GM23338 (cell line): ENCODE data around the gene SDHA. TPM values are rescaled to one million over a fixed set of nuclear protein-coding genes. Genes with fewer than 3 reads are reported as not detected.

Experiments
- ATAC-seq: fragments of 200-7000 bp; cut with Tn5 transposase; 3 replicates; pipeline ENCODE4 v1.9.1; 2020
- DNase-seq: peaks from one replicate; pipeline ENCODE4 v3.0.0-alpha.2; 2015; ENCODE audit warnings: low spot score
- H2AFZ ChIP-seq: fragments of 200-600 bp; sonication (generic); 2 replicates; pipeline ENCODE4 v1.8.0; 2016; ENCODE audit warnings: antibody characterized with exemption, mild to moderate bottlenecking, moderate library complexity
- H3F3A ChIP-seq: fragments of 200-600 bp; sonication (generic); replicated peaks from 2 replicates; pipeline ENCODE4 v1.8.0; 2017; ENCODE audit warnings: antibody characterized with exemption, mixed run types, low read depth
- H3K27ac ChIP-seq: fragments of 200-600 bp; sonication (generic); 2 replicates; pipeline ENCODE4 v1.6.1; 2016; ENCODE audit warnings: low read depth
- H3K27me3 ChIP-seq: fragments of 200-600 bp; sonication (generic); 2 replicates; pipeline ENCODE4 v1.8.0; 2016; ENCODE audit warnings: mild to moderate bottlenecking, mixed run types, moderate library complexity; ENCODE audit not compliant: insufficient read depth
- H3K36me3 ChIP-seq: fragments of 200-600 bp; sonication (generic); 2 replicates; pipeline ENCODE4 v1.8.0; 2016; ENCODE audit warnings: mild to moderate bottlenecking; ENCODE audit not compliant: insufficient read depth
- H3K4me1 ChIP-seq: fragments of 200-600 bp; sonication (generic); 2 replicates; pipeline ENCODE4 v1.8.0; 2016; ENCODE audit warnings: mild to moderate bottlenecking, moderate library complexity; ENCODE audit not compliant: insufficient read depth
- H3K4me2 ChIP-seq: fragments of 200-600 bp; sonication (generic); 2 replicates; pipeline ENCODE4 v1.7.1; 2017; ENCODE audit warnings: mixed run types
- H3K4me3 ChIP-seq: fragments of 200-600 bp; sonication (generic); 2 replicates; pipeline ENCODE4 v1.6.1; 2016; ENCODE audit warnings: mixed run types
- H3K79me2 ChIP-seq: fragments of 200-600 bp; sonication (generic); replicated peaks from 2 replicates; pipeline ENCODE4 v1.8.0; 2017; ENCODE audit warnings: mild to moderate bottlenecking; ENCODE audit not compliant: insufficient read depth
- H3K9me2 ChIP-seq: fragments of 200-600 bp; sonication (generic); 2 replicates; pipeline ENCODE4 v1.8.0; 2017; ENCODE audit not compliant: insufficient read depth
- H4K20me1 ChIP-seq: fragments of 200-600 bp; sonication (generic); replicated peaks from 2 replicates; pipeline ENCODE4 v1.8.0; 2017; ENCODE audit warnings: mild to moderate bottlenecking; ENCODE audit not compliant: insufficient read depth
- H3K27ac Mint-ChIP-seq: 2 replicates; pipeline ENCODE4 v1.8.0; 2020; ENCODE audit warnings: inconsistent platforms, mild to moderate bottlenecking, moderate library complexity, mixed read lengths
- H3K27me3 Mint-ChIP-seq: 3 replicates; pipeline ENCODE4 v1.8.0; 2022; ENCODE audit warnings: low read depth, mild to moderate bottlenecking, moderate library complexity, mixed read lengths, inconsistent platforms; ENCODE audit not compliant: insufficient read depth, poor library complexity
- H3K36me3 Mint-ChIP-seq: 3 replicates; pipeline ENCODE4 v1.8.0; 2021; ENCODE audit warnings: low read depth, mild to moderate bottlenecking, inconsistent platforms, moderate library complexity, mixed read lengths
- H3K4me1 Mint-ChIP-seq: 3 replicates; pipeline ENCODE4 v1.8.0; 2020; ENCODE audit warnings: mild to moderate bottlenecking, inconsistent platforms, mixed read lengths
- H3K4me3 Mint-ChIP-seq: 3 replicates; pipeline ENCODE4 v1.8.0; 2021; ENCODE audit warnings: moderate library complexity, mild to moderate bottlenecking, inconsistent platforms, mixed read lengths
- H3K9me3 Mint-ChIP-seq: 3 replicates; pipeline ENCODE4 v1.8.0; 2020; ENCODE audit warnings: moderate library complexity, mild to moderate bottlenecking, inconsistent platforms, mixed read lengths
- NANOG ChIP-seq: IDR thresholded peaks from 2 replicates; pipeline ENCODE4 v1.6.1; 2016; ENCODE audit warnings: antibody characterized with exemption, borderline replicate concordance
- POLR2AphosphoS5 ChIP-seq: IDR thresholded peaks from 2 replicates; pipeline ENCODE4 v1.6.1; 2016; ENCODE audit warnings: antibody characterized with exemption, low read depth
- ZNF114 ChIP-seq: fragments of 250-450 bp; sonication (Bioruptor Pico); IDR thresholded peaks from 2 replicates; pipeline ENCODE4 v1.5.0; 2020; ENCODE audit warnings: mild to moderate bottlenecking, moderate library complexity
- polyA plus RNA-seq: library from polyadenylated mRNA; unstranded; fragments of >200 nt; fragmentation: Nextera tagmentation; extraction: Ambion mirVana; gene quantifications from 2 replicates; pipeline ENCODE4 v1.2.1, GENCODE V29; 2016
- total RNA-seq: library from RNA; depleted of rRNA; stranded (reverse); fragments of >200 nt; shearing (Covaris generic); gene quantifications from 2 replicates; pipeline ENCODE4 v1.2.3, GENCODE V29; 2014; rRNA removed
- TF ChIP-seq, protein P1 (sequence below): IDR thresholded peaks from one replicate; pipeline ENCODE4 v1.6.1; 2018; ENCODE audit warnings: antibody characterized with exemption; ENCODE audit not compliant: unreplicated experiment
- TF ChIP-seq, protein P2 (sequence below): fragments of 250-450 bp; sonication (Bioruptor Pico); IDR thresholded peaks from 2 replicates; pipeline ENCODE4 v1.5.0; 2020; ENCODE audit warnings: mild to moderate bottlenecking, moderate library complexity
- TF ChIP-seq, protein P3 (sequence below): IDR thresholded peaks from 2 replicates; pipeline ENCODE4 v1.6.1; 2016; ENCODE audit warnings: antibody characterized with exemption

Gene SDHA
- total and polyA plus RNA-seq, 2 experiments from 2014 or later: 62.2 to 70.6 TPM

DNA sequence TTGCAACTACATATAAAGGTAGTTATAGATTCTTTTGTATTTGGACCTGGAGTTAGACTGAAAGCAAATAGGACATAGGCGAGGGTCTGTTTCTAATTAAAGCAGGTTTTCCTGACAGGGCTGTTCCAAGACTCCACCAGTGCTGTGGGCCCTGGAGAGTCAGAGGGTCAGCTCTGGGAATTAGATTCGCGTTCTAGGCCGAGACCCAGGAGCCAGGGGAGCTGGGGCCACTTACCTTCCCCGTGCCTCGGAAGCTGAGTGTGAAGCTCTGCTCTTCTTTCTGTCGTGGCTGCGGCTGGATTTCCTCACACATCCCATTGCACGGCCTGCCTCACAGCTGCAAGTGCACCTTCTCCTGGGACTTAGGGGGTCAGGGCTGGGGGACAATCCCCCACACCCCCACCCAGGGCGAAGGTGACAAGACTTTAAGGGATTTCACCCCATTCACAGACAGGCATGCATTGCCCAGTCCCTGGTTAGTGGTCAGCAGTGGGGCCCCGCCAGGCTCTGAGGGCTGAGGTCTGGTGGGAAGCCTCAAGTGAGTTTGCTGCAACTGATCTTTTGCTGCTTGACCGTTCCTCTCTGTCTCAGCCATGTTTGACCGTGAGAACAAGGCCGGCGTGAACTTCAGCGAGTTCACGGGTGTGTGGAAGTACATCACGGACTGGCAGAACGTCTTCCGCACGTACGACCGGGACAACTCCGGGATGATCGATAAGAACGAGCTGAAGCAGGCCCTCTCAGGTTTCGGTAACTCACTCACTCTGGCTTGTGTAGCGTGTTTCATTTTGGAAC, 88.1 kb downstream of the SDHA start:
- Mint-ChIP-seq H3K4me1 (peaks cover 35% of the 10 kb centered on the region), H3K27me3 (peaks cover 4% of the 10 kb centered on the region), H3K9me3 (no peaks in the 10 kb centered on the region; the same call in 2 of the 3 replicates), H3K36me3 (peaks cover 13% of the 10 kb centered on the region), H3K4me3 (no peak overlapping the region), H3K27ac (no peak overlapping the region)
- Histone ChIP-seq H3K27me3 (no peaks in the 10 kb centered on the region), H3K79me2 (peaks cover 4% of the 10 kb centered on the region), H3K4me1 (no peaks in the 10 kb centered on the region), H3K9me2 (no peaks in the 10 kb centered on the region), H3K4me3 (no peak overlapping the region), H3K4me2 (no peak overlapping the region), H3K27ac (peak overlapping the region; percentile 19), H2AFZ (no peak overlapping the region), H4K20me1 (peaks cover 6% of the 10 kb centered on the region; the same call in 1 of the 2 replicates), H3F3A (no peaks in the 10 kb centered on the region), H3K36me3 (no peaks in the 10 kb centered on the region)
- no peak for DNase-seq
- TF ChIP-seq, protein P1, sequence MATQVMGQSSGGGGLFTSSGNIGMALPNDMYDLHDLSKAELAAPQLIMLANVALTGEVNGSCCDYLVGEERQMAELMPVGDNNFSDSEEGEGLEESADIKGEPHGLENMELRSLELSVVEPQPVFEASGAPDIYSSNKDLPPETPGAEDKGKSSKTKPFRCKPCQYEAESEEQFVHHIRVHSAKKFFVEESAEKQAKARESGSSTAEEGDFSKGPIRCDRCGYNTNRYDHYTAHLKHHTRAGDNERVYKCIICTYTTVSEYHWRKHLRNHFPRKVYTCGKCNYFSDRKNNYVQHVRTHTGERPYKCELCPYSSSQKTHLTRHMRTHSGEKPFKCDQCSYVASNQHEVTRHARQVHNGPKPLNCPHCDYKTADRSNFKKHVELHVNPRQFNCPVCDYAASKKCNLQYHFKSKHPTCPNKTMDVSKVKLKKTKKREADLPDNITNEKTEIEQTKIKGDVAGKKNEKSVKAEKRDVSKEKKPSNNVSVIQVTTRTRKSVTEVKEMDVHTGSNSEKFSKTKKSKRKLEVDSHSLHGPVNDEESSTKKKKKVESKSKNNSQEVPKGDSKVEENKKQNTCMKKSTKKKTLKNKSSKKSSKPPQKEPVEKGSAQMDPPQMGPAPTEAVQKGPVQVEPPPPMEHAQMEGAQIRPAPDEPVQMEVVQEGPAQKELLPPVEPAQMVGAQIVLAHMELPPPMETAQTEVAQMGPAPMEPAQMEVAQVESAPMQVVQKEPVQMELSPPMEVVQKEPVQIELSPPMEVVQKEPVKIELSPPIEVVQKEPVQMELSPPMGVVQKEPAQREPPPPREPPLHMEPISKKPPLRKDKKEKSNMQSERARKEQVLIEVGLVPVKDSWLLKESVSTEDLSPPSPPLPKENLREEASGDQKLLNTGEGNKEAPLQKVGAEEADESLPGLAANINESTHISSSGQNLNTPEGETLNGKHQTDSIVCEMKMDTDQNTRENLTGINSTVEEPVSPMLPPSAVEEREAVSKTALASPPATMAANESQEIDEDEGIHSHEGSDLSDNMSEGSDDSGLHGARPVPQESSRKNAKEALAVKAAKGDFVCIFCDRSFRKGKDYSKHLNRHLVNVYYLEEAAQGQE: no peak
- TF ChIP-seq NANOG: no peak
- TF ChIP-seq, protein P2, sequence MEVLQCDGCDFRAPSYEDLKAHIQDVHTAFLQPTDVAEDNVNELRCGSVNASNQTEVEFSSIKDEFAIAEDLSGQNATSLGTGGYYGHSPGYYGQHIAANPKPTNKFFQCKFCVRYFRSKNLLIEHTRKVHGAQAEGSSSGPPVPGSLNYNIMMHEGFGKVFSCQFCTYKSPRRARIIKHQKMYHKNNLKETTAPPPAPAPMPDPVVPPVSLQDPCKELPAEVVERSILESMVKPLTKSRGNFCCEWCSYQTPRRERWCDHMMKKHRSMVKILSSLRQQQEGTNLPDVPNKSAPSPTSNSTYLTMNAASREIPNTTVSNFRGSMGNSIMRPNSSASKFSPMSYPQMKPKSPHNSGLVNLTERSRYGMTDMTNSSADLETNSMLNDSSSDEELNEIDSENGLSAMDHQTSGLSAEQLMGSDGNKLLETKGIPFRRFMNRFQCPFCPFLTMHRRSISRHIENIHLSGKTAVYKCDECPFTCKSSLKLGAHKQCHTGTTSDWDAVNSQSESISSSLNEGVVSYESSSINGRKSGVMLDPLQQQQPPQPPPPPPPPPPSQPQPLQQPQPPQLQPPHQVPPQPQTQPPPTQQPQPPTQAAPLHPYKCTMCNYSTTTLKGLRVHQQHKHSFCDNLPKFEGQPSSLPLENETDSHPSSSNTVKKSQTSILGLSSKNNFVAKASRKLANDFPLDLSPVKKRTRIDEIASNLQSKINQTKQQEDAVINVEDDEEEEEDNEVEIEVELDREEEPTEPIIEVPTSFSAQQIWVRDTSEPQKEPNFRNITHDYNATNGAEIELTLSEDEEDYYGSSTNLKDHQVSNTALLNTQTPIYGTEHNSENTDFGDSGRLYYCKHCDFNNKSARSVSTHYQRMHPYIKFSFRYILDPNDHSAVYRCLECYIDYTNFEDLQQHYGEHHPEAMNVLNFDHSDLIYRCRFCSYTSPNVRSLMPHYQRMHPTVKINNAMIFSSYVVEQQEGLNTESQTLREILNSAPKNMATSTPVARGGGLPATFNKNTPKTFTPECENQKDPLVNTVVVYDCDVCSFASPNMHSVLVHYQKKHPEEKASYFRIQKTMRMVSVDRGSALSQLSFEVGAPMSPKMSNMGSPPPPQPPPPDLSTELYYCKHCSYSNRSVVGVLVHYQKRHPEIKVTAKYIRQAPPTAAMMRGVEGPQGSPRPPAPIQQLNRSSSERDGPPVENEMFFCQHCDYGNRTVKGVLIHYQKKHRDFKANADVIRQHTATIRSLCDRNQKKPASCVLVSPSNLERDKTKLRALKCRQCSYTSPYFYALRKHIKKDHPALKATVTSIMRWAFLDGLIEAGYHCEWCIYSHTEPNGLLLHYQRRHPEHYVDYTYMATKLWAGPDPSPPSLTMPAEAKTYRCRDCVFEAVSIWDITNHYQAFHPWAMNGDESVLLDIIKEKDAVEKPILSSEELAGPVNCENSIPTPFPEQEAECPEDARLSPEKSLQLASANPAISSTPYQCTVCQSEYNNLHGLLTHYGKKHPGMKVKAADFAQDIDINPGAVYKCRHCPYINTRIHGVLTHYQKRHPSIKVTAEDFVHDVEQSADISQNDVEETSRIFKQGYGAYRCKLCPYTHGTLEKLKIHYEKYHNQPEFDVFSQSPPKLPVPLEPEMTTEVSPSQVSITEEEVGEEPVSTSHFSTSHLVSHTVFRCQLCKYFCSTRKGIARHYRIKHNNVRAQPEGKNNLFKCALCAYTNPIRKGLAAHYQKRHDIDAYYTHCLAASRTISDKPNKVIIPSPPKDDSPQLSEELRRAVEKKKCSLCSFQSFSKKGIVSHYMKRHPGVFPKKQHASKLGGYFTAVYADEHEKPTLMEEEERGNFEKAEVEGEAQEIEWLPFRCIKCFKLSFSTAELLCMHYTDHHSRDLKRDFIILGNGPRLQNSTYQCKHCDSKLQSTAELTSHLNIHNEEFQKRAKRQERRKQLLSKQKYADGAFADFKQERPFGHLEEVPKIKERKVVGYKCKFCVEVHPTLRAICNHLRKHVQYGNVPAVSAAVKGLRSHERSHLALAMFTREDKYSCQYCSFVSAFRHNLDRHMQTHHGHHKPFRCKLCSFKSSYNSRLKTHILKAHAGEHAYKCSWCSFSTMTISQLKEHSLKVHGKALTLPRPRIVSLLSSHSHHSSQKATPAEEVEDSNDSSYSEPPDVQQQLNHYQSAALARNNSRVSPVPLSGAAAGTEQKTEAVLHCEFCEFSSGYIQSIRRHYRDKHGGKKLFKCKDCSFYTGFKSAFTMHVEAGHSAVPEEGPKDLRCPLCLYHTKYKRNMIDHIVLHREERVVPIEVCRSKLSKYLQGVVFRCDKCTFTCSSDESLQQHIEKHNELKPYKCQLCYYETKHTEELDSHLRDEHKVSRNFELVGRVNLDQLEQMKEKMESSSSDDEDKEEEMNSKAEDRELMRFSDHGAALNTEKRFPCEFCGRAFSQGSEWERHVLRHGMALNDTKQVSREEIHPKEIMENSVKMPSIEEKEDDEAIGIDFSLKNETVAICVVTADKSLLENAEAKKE (CRISPR knock-in tag): no peak
- no peak for TF ChIP-seq POLR2AphosphoS5
- no peak for TF ChIP-seq ZNF114 (CRISPR knock-in tag)
- TF ChIP-seq, protein P3, sequence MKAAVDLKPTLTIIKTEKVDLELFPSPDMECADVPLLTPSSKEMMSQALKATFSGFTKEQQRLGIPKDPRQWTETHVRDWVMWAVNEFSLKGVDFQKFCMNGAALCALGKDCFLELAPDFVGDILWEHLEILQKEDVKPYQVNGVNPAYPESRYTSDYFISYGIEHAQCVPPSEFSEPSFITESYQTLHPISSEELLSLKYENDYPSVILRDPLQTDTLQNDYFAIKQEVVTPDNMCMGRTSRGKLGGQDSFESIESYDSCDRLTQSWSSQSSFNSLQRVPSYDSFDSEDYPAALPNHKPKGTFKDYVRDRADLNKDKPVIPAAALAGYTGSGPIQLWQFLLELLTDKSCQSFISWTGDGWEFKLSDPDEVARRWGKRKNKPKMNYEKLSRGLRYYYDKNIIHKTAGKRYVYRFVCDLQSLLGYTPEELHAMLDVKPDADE: no peak
- no peak for ATAC-seq

Other genes with a start within 250 kb of the SDHA start
- gene PLEKHG4B, start 126.2 kb upstream of the SDHA start, total RNA-seq: 43.7 and 54.8 TPM in 2 replicates
- 33.5 and 34.2 TPM in 2 replicates for gene PLEKHG4B, start 126.2 kb upstream of the SDHA start, polyA plus RNA-seq
- not detected in 2 replicates for gene LRRC14B, start 26.8 kb upstream of the SDHA start, total RNA-seq
- not detected in 2 replicates for gene LRRC14B, start 26.8 kb upstream of the SDHA start, polyA plus RNA-seq
- gene CCDC127, start 167 bp upstream of the SDHA start, total RNA-seq: 4.2 and 6.0 TPM in 2 replicates
- 7.2 and 7.3 TPM in 2 replicates for gene CCDC127, start 167 bp upstream of the SDHA start, polyA plus RNA-seq
- gene PDCD6, start 53.3 kb downstream of the SDHA start, total RNA-seq: 80.6 and 80.9 TPM in 2 replicates
- gene PDCD6, start 53.3 kb downstream of the SDHA start, polyA plus RNA-seq: 127 and 129 TPM in 2 replicates
- gene AHRR, start 103.4 kb downstream of the SDHA start, total RNA-seq: 0.97 and 1.8 TPM in 2 replicates
- 0.27 and 0.61 TPM in 2 replicates for gene AHRR, start 103.4 kb downstream of the SDHA start, polyA plus RNA-seq
- 24.2 and 31.6 TPM in 2 replicates for gene EXOC3, start 224.9 kb downstream of the SDHA start, total RNA-seq
- gene EXOC3, start 224.9 kb downstream of the SDHA start, polyA plus RNA-seq: 13.4 and 13.8 TPM in 2 replicates